OCI-LY1 (cell line): ENCODE measurements around the gene ZBTB7C.

ENCODE experiments used
- CTCF ChIP-seq: fragments of 200-600 bp; sonication (generic), shearing (Covaris generic); IDR thresholded peaks from 2 replicates; pipeline ENCODE4 v1.5.1; 2017; ENCODE audit warnings: mild to moderate bottlenecking, antibody characterized with exemption, low read length, moderate library complexity, mixed read lengths
- EZH2 ChIP-seq: fragments of 200-600 bp; sonication (generic), shearing (Covaris generic); IDR thresholded peaks from 2 replicates; pipeline ENCODE4 v1.8.0; 2017; ENCODE audit warnings: borderline replicate concordance, mixed run types, mild to moderate bottlenecking, antibody characterized with exemption, low read length, moderate library complexity, mixed read lengths

GRCh38 chr18:48110797-48111196, 298.4 kb downstream of the ZBTB7C start:
- no peak for TF ChIP-seq CTCF
- no peak for TF ChIP-seq EZH2
